DND-41 (cell line): ENCODE measurements around the gene MOXD1.

Source experiments
- ATAC-seq: fragments of 200-7000 bp; cut with Tn5 transposase; 3 replicates; pipeline ENCODE4 v1.9.1; 2021; ENCODE audit warnings: low read depth; ENCODE audit not compliant: insufficient read depth
- DNase-seq: peaks from one replicate; pipeline ENCODE4 v3.0.0-alpha.2; 2020
- H2AFZ ChIP-seq: 2 replicates; pipeline ENCODE4 v1.6.0; 2012; ENCODE audit warnings: low read depth, low read length
- H3K27ac ChIP-seq: 2 replicates; pipeline ENCODE4 v1.5.1; 2012; ENCODE audit warnings: low read length, inconsistent platforms
- H3K27me3 ChIP-seq: fragments of 200-600 bp; sonication (generic); 2 replicates; pipeline ENCODE4 v1.6.0; 2012; ENCODE audit warnings: low read length, mild to moderate bottlenecking, inconsistent platforms; ENCODE audit not compliant: insufficient read depth, poor library complexity
- H3K36me3 ChIP-seq: 2 replicates; pipeline ENCODE4 v1.5.1; 2012; ENCODE audit warnings: low read length, inconsistent platforms; ENCODE audit not compliant: insufficient read depth
- H3K4me1 ChIP-seq: 2 replicates; pipeline ENCODE4 v1.5.1; 2012; ENCODE audit warnings: mild to moderate bottlenecking, low read length; ENCODE audit not compliant: insufficient read depth
- H3K4me2 ChIP-seq: 2 replicates; pipeline ENCODE4 v1.6.0; 2012; ENCODE audit warnings: mild to moderate bottlenecking, moderate library complexity, low read length, inconsistent platforms; ENCODE audit not compliant: insufficient read depth
- H3K4me3 ChIP-seq, 2 experiments: fragments of 200-600 bp in 1 of 2; shearing (Covaris generic) in 1 of 2; 2 replicates each; pipeline ENCODE4 v1.5.1; 2012 to 2016; ENCODE audit warnings: inconsistent platforms in 2 of 2, low read length in 2 of 2, mild to moderate bottlenecking in 2 of 2, low read depth in 1 of 2, moderate library complexity in 1 of 2
- H3K79me2 ChIP-seq: 2 replicates; pipeline ENCODE4 v1.6.0; 2012; ENCODE audit warnings: low read length, inconsistent platforms; ENCODE audit not compliant: insufficient read depth
- H3K9ac ChIP-seq: 2 replicates; pipeline ENCODE4 v1.6.0; 2012; ENCODE audit warnings: low read depth, mild to moderate bottlenecking, inconsistent platforms, low read length, moderate library complexity
- H3K9me3 ChIP-seq: 2 replicates; pipeline ENCODE4 v1.5.1; 2012; ENCODE audit warnings: low read length, moderate library complexity, mild to moderate bottlenecking, inconsistent platforms; ENCODE audit not compliant: insufficient read depth, severe bottlenecking
- H4K20me1 ChIP-seq: 2 replicates; pipeline ENCODE4 v1.6.0; 2012; ENCODE audit warnings: low read length; ENCODE audit not compliant: insufficient read depth
- CTCF ChIP-seq: IDR thresholded peaks from 2 replicates; pipeline ENCODE4 v1.5.1; 2012; ENCODE audit warnings: borderline replicate concordance, low read length, moderate library complexity, mild to moderate bottlenecking; ENCODE audit not compliant: poor library complexity, severe bottlenecking; ENCODE audit errors: extremely low read depth
- EZH2 ChIP-seq: IDR thresholded peaks from 3 replicates; pipeline ENCODE4 v1.6.1; 2012; ENCODE audit warnings: borderline replicate concordance, low read depth, mild to moderate bottlenecking, moderate library complexity, low read length, inconsistent platforms; ENCODE audit not compliant: severe bottlenecking

MOXD1 gene

GRCh38 chr6:132368916-132369481 lies 32.3 kb downstream of the MOXD1 start:
- no peak for ATAC-seq

GRCh38 chr6:132365281-132365907 lies 35.9 kb downstream of the MOXD1 start:
- no peak for TF ChIP-seq CTCF
- TF ChIP-seq EZH2 = no peak
- DNase-seq = no peak
- Histone ChIP-seq H3K36me3 (no peaks in the 10 kb centered on the region), H3K9ac (no peak overlapping the region), H3K79me2 (no peaks in the 10 kb centered on the region), H3K4me2 (no peak overlapping the region), H3K4me1 (no peaks in the 10 kb centered on the region), H3K4me3 (no peak overlapping the region), H2AFZ (no peak overlapping the region), H3K9me3 (no peaks in the 10 kb centered on the region), H3K27ac (no peak overlapping the region), H3K27me3 (no peaks in the 10 kb centered on the region), H4K20me1 (no peaks in the 10 kb centered on the region)
- no peak for ATAC-seq

More at GRCh38 chr6:132368916-132369481, 32.3 kb downstream of the MOXD1 start:
- Histone ChIP-seq H3K9ac (no peak overlapping the region), H3K79me2 (no peaks in the 10 kb centered on the region), H3K36me3 (no peaks in the 10 kb centered on the region), H3K4me1 (no peaks in the 10 kb centered on the region), H4K20me1 (no peaks in the 10 kb centered on the region), H3K4me3 (no peak overlapping the region), H3K9me3 (no peaks in the 10 kb centered on the region), H3K27ac (no peak overlapping the region), H2AFZ (no peak overlapping the region), H3K27me3 (peaks cover 2% of the 10 kb centered on the region), H3K4me2 (no peak overlapping the region)
- no peak for DNase-seq
- no peak for TF ChIP-seq EZH2
- no peak for TF ChIP-seq CTCF

GRCh38 chr6:132364306-132365074 lies 36.8 kb downstream of the MOXD1 start:
- Histone ChIP-seq H3K36me3 (no peaks in the 10 kb centered on the region), H3K4me3 (no peak overlapping the region), H3K27ac (no peak overlapping the region), H3K9ac (no peak overlapping the region), H3K9me3 (no peaks in the 10 kb centered on the region), H3K4me1 (no peaks in the 10 kb centered on the region), H2AFZ (no peak overlapping the region), H3K27me3 (no peaks in the 10 kb centered on the region), H3K4me2 (no peak overlapping the region), H4K20me1 (no peaks in the 10 kb centered on the region), H3K79me2 (no peaks in the 10 kb centered on the region)
- DNase-seq (no peak), ATAC-seq (no peak)
- TF ChIP-seq EZH2 = no peak
- no peak for TF ChIP-seq CTCF
